ENCODE measurements around the gene SLC16A3. TPM values are rescaled to one million over a fixed set of nuclear protein-coding genes. Genes with fewer than 3 reads are reported as not detected.

The SLC16A3 gene
- total and polyA plus RNA-seq, 9 of the 15 experiments (the other 6 are each of a cell fraction or from before 2014, with no cell fraction given), result 0.11 to 5.4 (median 1.2) TPM; not detected in 2

DNA sequence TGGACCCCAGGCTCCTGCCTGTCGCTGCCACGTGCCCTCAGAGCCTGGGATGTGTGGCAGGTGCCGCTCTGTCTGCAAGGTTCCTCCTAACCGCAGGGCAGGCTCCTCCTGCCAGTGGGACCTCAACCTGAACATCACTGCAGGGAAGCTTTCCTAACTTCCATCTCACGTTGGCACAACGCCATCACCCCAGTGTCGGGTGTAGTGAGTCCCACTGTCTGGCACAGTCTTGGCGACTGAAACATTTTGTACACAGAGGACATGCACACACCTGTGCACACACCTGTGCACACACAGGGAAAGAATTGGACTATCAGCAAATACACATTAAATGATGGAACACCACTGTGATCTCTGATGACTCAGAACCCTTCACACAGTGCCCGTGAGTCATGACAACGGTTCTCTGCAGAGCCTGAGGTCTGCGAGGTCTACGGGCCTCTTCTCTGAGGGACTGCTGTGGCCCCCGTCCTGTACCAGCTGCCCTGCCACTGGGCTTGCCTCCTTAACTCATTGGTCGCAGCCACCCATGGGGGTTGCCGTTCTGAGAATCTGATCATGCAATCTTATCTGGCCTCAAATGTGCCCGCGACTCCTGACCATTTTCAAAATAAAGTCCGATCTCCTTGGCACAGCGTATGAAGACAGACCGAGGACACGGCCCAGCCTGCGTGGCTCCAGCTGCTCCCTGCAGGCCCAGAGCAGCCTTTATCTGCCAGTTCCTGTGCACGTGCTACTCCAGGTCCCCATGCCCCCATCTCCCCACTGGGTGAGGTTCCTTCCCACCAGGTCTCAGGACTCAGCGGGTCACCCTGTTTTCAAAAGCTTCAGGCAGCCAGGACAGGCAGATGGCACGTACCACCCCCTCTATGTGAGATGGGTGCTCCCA is 23.8 kb upstream of the SLC16A3 start (continued):
- TF ChIP-seq ZBTB1 (CRISPR knock-in tag; IDR thresholded peaks at IDR 0.05; ENCODE audit: borderline replicate concordance, low read depth) (0 out of 2 replicates have a peak, but pooled peaks have one; percentile 27), NCOR1 (IDR thresholded peaks at IDR 0.05) (peak; percentile 43; the same call in 1 of the 2 replicates), ARID1B (IDR thresholded peaks at IDR 0.05) (peak; percentile 49), ZNF316 (IDR thresholded peaks at IDR 0.05) (0 out of 2 replicates have a peak, but pooled peaks have one; percentile 42), ZEB2 (IDR thresholded peaks at IDR 0.05) (peak; percentile 49; the same call in 1 of the 2 replicates), C11orf30 (IDR thresholded peaks at IDR 0.05; ENCODE audit: low read depth) (peak; percentile 50), JUND (IDR thresholded peaks at IDR 0.05; ENCODE audit: borderline replicate concordance, low read depth, low read length) (peak; percentile 88), JUND (tag; IDR thresholded peaks at IDR 0.05; ENCODE audit: borderline replicate concordance, low read depth, low read length) (peak; percentile 61; the same call in 1 of the 3 replicates), SMARCA4 (IDR thresholded peaks at IDR 0.05) (peak; percentile 58), SUPT5H (IDR thresholded peaks at IDR 0.05) (no peak), ARID2 (IDR thresholded peaks at IDR 0.05) (peak; percentile 99), FOS (IDR thresholded peaks at IDR 0.05; ENCODE audit: extremely low read depth, insufficient read length) (peak; percentile 41), FOSL1 (tag; conservative IDR thresholded peaks at IDR 0.05) (peak; percentile 94), NFIC (IDR thresholded peaks at IDR 0.05) (peak; percentile 81), NONO (IDR thresholded peaks at IDR 0.05; ENCODE audit: low read depth in 2 of 2, low read length in 1 of 2) (no peak)
- TF ChIP-seq, protein P1, sequence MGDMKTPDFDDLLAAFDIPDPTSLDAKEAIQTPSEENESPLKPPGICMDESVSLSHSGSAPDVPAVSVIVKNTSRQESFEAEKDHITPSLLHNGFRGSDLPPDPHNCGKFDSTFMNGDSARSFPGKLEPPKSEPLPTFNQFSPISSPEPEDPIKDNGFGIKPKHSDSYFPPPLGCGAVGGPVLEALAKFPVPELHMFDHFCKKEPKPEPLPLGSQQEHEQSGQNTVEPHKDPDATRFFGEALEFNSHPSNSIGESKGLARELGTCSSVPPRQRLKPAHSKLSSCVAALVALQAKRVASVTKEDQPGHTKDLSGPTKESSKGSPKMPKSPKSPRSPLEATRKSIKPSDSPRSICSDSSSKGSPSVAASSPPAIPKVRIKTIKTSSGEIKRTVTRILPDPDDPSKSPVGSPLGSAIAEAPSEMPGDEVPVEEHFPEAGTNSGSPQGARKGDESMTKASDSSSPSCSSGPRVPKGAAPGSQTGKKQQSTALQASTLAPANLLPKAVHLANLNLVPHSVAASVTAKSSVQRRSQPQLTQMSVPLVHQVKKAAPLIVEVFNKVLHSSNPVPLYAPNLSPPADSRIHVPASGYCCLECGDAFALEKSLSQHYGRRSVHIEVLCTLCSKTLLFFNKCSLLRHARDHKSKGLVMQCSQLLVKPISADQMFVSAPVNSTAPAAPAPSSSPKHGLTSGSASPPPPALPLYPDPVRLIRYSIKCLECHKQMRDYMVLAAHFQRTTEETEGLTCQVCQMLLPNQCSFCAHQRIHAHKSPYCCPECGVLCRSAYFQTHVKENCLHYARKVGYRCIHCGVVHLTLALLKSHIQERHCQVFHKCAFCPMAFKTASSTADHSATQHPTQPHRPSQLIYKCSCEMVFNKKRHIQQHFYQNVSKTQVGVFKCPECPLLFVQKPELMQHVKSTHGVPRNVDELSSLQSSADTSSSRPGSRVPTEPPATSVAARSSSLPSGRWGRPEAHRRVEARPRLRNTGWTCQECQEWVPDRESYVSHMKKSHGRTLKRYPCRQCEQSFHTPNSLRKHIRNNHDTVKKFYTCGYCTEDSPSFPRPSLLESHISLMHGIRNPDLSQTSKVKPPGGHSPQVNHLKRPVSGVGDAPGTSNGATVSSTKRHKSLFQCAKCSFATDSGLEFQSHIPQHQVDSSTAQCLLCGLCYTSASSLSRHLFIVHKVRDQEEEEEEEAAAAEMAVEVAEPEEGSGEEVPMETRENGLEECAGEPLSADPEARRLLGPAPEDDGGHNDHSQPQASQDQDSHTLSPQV (IDR thresholded peaks at IDR 0.05), result peak; percentile 46; the same call in 1 of the 2 replicates
